ENCODE measurements around the gene MBTD1. TPM values are rescaled to one million over a fixed set of nuclear protein-coding genes. Genes with fewer than 3 reads are reported as not detected.

Gene MBTD1
- total and polyA plus RNA-seq, 7 donors: 4.8 to 16.1 (median 12.5) TPM

DNA sequence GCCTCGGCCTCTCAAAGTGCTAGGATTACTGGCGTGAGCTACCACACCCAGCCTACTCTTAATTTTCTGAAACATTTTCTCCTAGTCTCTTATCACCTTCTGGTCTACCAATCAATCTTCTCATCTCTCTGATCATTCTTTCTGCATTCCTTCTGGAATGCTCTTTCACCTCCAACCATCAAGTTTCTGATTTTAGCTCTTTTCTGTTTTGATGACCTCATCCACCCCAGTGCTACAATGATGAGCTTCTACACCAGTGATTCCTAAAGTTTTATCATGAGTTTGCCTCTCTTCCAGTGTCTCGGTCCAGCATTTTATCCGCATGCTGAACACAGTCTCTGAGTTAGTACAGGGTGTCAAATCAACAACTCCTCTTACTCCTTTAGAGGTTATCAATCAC lies 62.1 kb downstream of the MBTD1 start:
- 93 to 98% methylated on average over 4 of the region's 4 CpGs for WGBS, 2 donors
- H3K27ac ChIP-seq: no peak overlapping the region
- H3K9me3 ChIP-seq: no peaks in the 10 kb centered on the region
- H3K36me3 ChIP-seq: peaks cover 6 to 92% (median 45%) of the 10 kb centered on the region in 4 donors
- no peak for DNase-seq
- intact Hi-C loops (cut with DNase I): no loop called here
- no peaks in the 10 kb centered on the region for H3K4me1 ChIP-seq
- no peak for TF ChIP-seq POLR2A (IDR thresholded peaks at IDR 0.05)
- no peak for TF ChIP-seq EP300 (IDR thresholded peaks at IDR 0.05)
- TF ChIP-seq, protein P1, sequence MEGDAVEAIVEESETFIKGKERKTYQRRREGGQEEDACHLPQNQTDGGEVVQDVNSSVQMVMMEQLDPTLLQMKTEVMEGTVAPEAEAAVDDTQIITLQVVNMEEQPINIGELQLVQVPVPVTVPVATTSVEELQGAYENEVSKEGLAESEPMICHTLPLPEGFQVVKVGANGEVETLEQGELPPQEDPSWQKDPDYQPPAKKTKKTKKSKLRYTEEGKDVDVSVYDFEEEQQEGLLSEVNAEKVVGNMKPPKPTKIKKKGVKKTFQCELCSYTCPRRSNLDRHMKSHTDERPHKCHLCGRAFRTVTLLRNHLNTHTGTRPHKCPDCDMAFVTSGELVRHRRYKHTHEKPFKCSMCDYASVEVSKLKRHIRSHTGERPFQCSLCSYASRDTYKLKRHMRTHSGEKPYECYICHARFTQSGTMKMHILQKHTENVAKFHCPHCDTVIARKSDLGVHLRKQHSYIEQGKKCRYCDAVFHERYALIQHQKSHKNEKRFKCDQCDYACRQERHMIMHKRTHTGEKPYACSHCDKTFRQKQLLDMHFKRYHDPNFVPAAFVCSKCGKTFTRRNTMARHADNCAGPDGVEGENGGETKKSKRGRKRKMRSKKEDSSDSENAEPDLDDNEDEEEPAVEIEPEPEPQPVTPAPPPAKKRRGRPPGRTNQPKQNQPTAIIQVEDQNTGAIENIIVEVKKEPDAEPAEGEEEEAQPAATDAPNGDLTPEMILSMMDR (IDR thresholded peaks at IDR 0.05): no peak
- no peak overlapping the region for H3K4me3 ChIP-seq
- no peaks in the 10 kb centered on the region for H3K27me3 ChIP-seq

DNA sequence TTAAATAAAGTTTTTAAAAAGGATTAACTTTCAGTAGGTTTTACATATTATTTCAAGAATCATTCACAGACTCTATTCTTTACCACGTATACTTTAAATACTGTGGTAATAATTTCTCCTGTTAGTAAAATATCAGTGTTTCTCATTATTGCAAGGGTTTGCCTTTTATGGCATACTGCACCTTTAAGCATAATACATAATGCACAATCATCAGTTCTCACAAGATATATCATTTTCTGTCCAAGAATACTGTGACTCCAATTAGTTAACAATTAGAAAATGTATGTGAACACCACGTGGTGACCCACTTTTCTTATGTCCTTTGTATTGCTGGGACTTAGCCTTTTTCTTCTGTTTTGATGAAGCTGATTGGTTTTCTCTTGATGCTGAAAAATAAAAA lies 68.0 kb downstream of the MBTD1 start:
- 79 to 89% methylated on average over 2 of the region's 2 CpGs for WGBS, 2 donors

DNA sequence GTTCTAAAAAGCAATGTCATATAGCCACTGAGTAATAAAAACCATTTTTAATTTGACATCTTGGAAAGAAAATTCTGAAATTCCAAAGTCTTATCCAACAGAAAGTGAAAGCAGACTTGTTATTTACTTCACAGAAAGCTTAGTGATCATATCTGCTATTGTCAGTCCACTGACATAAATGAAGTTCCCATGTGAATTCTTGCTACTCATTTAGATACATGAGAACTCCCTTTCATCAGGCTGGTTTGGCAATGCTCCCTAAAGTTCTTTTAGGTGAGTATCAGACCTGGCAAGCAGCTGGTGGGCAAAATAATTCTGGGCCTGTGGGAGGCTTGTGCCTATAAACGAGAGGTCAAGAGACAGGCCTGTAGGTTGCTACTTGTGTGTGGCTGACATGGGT lies 70.2 kb downstream of the MBTD1 start:
- Histone ChIP-seq H3K36me3 (peaks cover 11 to 62% (median 28%) of the 10 kb centered on the region in 4 donors), H3K4me1 (peaks cover 0 to 5% (median 0%) of the 10 kb centered on the region in 4 donors), H3K27me3 (no peaks in the 10 kb centered on the region), H3K27ac (peak overlapping the region in 2 of 4 donors; percentile 7 to 28), H3K9me3 (no peaks in the 10 kb centered on the region), H3K4me3 (no peak overlapping the region)
- WGBS, 2 donors: 86 to 88% methylated on average over 1 of the region's 1 CpG
- intact Hi-C loops (cut with DNase I): no loop called here
- no peak for DNase-seq
- no peak for TF ChIP-seq POLR2A (IDR thresholded peaks at IDR 0.05)
- TF ChIP-seq EP300 (IDR thresholded peaks at IDR 0.05): no peak
- TF ChIP-seq POLR2AphosphoS5 (IDR thresholded peaks at IDR 0.05): no peak
- TF ChIP-seq, protein P1 (IDR thresholded peaks at IDR 0.05): no peak

More for the DNA sequence above, 68.0 kb downstream of the MBTD1 start:
- intact Hi-C loops (cut with DNase I): no loop called here
- Histone ChIP-seq H3K9me3 (no peaks in the 10 kb centered on the region), H3K27me3 (no peaks in the 10 kb centered on the region), H3K4me3 (no peak overlapping the region), H3K27ac (no peak overlapping the region), H3K36me3 (peaks cover 11 to 71% (median 30%) of the 10 kb centered on the region in 4 donors), H3K4me1 (peaks cover 0 to 5% (median 0%) of the 10 kb centered on the region in 4 donors)
- TF ChIP-seq POLR2A (IDR thresholded peaks at IDR 0.05) (no peak), POLR2AphosphoS5 (IDR thresholded peaks at IDR 0.05) (no peak), EP300 (IDR thresholded peaks at IDR 0.05) (no peak)
- TF ChIP-seq, protein P1 (IDR thresholded peaks at IDR 0.05): no peak
- DNase-seq: no peak

DNA sequence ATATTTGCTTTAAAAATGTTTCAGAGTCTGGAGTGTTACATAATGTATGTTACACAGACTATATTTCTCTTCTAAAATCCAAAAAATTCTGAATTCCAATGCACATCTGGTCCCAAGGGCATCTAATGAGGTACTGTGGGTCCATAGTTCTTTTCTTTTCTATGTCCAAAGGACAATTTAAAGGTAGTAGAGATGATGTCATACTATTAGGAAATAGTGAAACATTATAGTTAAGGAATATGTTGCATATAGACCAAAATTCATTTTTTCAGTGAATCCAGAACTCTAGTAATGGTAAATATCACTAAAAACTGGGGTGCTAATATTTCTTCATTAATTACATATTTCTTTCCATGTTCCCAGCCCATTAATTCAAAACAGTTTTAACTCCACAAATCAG lies 70.7 kb downstream of the MBTD1 start:
- H3K4me1 ChIP-seq: peaks cover 0 to 5% (median 2%) of the 10 kb centered on the region in 4 donors
- H3K36me3 ChIP-seq: peaks cover 11 to 60% (median 27%) of the 10 kb centered on the region in 4 donors
- no peak for DNase-seq

More for the DNA sequence above, 70.7 kb downstream of the MBTD1 start:
- TF ChIP-seq POLR2A (IDR thresholded peaks at IDR 0.05) (no peak), EP300 (IDR thresholded peaks at IDR 0.05) (no peak)
- TF ChIP-seq, protein P1 (IDR thresholded peaks at IDR 0.05): no peak
- Histone ChIP-seq H3K4me3 (no peak overlapping the region), H3K27ac (peak overlapping the region in 2 of 4 donors; percentile 7 to 28), H3K27me3 (no peaks in the 10 kb centered on the region), H3K9me3 (no peaks in the 10 kb centered on the region)
- intact Hi-C loops (cut with DNase I): no loop called here
